NT2/D1 (cell line): ENCODE measurements around the gene TMOD1.

Source experiments
- SUZ12 ChIP-seq: IDR thresholded peaks from 2 replicates; pipeline ENCODE4 v1.6.1; 2011; ENCODE audit not compliant: insufficient read length, insufficient read depth; ENCODE audit errors: extremely low read depth
- YY1 ChIP-seq: IDR thresholded peaks from 2 replicates; pipeline ENCODE4 v1.6.1; 2011; ENCODE audit not compliant: insufficient read length, insufficient read depth
- ZNF274 ChIP-seq: IDR thresholded peaks from 2 replicates; pipeline ENCODE4 v1.6.1; 2011; ENCODE audit warnings: mild to moderate bottlenecking, low read depth, low read length

- TF ChIP-seq ZNF274 (no peak), SUZ12 (no peak), YY1 (no peak)
Measured at GRCh38 chr9:97623946-97624345, 122.5 kb downstream of the TMOD1 start.
